ENCODE data around the gene GALM.
A peak's percentile ranks its signal among the peaks of the same experiment; 100 is the strongest.

GALM gene

DNA sequence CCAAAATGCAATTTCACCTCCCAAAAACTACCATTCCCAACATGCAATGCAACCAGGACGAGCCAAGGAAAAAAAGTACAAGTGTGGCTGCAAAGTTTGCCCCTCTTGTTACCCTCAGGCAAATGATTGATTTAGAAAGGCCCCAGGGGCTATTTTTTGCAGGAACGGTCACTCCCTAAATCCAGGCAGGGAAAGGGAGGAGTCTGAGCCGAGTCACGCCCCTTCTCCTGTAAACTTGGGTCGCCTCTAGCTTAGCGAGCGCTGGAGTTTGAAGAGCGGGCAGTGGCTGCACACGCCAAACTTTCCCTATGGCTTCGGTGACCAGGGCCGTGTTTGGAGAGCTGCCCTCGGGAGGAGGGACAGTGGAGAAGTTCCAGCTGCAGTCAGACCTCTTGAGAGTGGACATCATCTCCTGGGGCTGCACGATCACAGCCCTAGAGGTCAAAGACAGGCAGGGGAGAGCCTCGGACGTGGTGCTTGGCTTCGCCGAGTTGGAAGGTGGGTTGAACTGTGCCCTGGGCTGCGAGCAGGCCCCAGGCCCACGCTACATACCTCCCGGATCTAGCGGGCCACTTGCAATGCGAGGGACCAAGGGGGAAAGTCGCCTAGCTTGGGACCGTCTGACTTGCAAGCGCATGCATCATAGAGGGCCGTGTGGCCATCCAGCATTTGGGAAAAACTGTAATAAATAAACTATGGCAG is at the start of gene GALM:
Gene GALM, plus strand, starts transcription at position 261 of the 702 bp plus-strand sequence. Its CDS starts 48 bp downstream, at position 309.
- H3K79me2 ChIP-seq, result peaks cover 2% of the 10 kb centered on the region
- H3K27ac ChIP-seq, result peak within 1 kb of the TSS; percentile 62
- peaks cover 6% of the 10 kb centered on the region for H3K4me1 ChIP-seq
- TF ChIP-seq, protein P1, sequence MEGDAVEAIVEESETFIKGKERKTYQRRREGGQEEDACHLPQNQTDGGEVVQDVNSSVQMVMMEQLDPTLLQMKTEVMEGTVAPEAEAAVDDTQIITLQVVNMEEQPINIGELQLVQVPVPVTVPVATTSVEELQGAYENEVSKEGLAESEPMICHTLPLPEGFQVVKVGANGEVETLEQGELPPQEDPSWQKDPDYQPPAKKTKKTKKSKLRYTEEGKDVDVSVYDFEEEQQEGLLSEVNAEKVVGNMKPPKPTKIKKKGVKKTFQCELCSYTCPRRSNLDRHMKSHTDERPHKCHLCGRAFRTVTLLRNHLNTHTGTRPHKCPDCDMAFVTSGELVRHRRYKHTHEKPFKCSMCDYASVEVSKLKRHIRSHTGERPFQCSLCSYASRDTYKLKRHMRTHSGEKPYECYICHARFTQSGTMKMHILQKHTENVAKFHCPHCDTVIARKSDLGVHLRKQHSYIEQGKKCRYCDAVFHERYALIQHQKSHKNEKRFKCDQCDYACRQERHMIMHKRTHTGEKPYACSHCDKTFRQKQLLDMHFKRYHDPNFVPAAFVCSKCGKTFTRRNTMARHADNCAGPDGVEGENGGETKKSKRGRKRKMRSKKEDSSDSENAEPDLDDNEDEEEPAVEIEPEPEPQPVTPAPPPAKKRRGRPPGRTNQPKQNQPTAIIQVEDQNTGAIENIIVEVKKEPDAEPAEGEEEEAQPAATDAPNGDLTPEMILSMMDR (IDR thresholded peaks at IDR 0.05), result no peak
- H2AFZ ChIP-seq, result peak within 1 kb of the TSS; percentile 89
- H3K27me3 ChIP-seq (ENCODE audit: control insufficient read depth, insufficient read depth, low read length), result no peaks in the 10 kb centered on the region
- no peaks in the 10 kb centered on the region for H3K9me3 ChIP-seq (ENCODE audit: control insufficient read depth, low read length)
- H3K4me3 ChIP-seq (ENCODE audit: low read depth, low read length), result peak within 1 kb of the TSS; percentile 68
- H3K4me2 ChIP-seq (ENCODE audit: low read length), result peak within 1 kb of the TSS; percentile 67
- H3K9ac ChIP-seq, result no peak within 1 kb of the TSS
- H3K36me3 ChIP-seq (ENCODE audit: control insufficient read depth, insufficient read depth, low read length), result no peaks in the 10 kb centered on the region

DNA sequence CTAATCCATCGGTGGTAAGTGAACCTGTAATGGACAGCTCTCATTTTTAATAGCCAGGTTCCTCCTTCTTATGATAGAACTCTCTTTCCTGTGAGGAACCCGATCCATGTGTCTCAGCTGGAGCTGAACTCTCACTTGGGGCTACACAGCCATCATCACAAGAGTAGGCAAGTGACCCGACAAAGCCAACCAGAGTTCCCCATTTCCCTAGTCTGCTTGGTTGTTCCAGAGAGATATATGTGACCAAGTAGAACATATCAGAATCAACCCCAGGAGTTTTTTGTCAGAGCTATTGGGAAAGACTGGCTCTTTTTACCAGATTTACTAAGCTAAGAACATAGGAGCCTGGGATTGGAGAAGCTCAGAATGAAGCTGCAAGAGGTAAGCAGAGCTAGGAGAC is 48.6 kb upstream of the GALM start:
- no peak overlapping the region for H3K9ac ChIP-seq
- H3K27ac ChIP-seq, result no peak overlapping the region
- H3K4me2 ChIP-seq (ENCODE audit: low read length), result no peak overlapping the region
- H3K4me3 ChIP-seq (ENCODE audit: low read depth, low read length), result no peak overlapping the region
- TF ChIP-seq, protein P1 (IDR thresholded peaks at IDR 0.05), result no peak
- no peaks in the 10 kb centered on the region for H3K4me1 ChIP-seq
- H3K36me3 ChIP-seq (ENCODE audit: control insufficient read depth, insufficient read depth, low read length), result no peaks in the 10 kb centered on the region
- H3K9me3 ChIP-seq (ENCODE audit: control insufficient read depth, low read length), result no peaks in the 10 kb centered on the region
- H2AFZ ChIP-seq, result no peak overlapping the region
- H3K79me2 ChIP-seq, result no peaks in the 10 kb centered on the region
- H3K27me3 ChIP-seq (ENCODE audit: control insufficient read depth, insufficient read depth, low read length), result no peaks in the 10 kb centered on the region

DNA sequence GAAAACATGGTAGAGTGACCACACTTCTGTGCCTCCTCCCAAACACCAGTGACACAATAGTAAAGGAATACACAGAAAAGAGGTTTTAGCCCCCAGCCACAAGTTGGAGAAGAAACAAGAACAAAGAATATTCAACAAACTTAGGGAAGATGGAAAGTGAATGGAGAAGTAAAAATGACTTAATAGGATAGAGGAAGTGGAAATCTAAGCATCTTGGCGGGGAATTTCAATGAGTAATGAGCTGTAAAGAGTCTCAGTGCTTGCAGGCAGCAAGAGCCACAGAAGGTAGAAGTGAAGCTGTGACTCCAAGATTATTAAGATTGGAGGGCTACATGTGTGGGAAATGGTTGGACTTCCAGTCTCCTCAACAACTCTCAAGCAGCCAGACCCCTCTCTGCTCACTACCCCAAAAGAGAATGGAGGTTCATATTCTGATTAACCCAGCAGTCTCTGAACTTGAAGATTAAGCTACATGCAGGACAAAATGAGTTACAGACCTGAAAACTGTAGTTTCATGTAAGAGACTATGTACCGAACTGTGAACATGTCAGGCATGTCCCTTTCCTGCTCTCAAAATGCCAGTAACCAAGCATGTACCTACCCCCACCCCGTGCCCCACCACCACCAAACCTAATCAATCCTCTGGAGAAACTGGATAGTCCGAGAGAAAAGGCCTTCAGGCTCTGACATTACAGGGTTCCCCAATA is 46.3 kb upstream of the GALM start:
- Histone ChIP-seq H3K9me3 (ENCODE audit: control insufficient read depth, low read length) (no peaks in the 10 kb centered on the region), H3K36me3 (ENCODE audit: control insufficient read depth, insufficient read depth, low read length) (no peaks in the 10 kb centered on the region), H3K9ac (no peak overlapping the region), H2AFZ (no peak overlapping the region), H3K79me2 (no peaks in the 10 kb centered on the region), H3K4me2 (ENCODE audit: low read length) (no peak overlapping the region), H3K4me1 (no peaks in the 10 kb centered on the region), H3K4me3 (ENCODE audit: low read depth, low read length) (no peak overlapping the region), H3K27ac (no peak overlapping the region), H3K27me3 (ENCODE audit: control insufficient read depth, insufficient read depth, low read length) (no peaks in the 10 kb centered on the region)
- TF ChIP-seq, protein P1 (IDR thresholded peaks at IDR 0.05), result no peak

DNA sequence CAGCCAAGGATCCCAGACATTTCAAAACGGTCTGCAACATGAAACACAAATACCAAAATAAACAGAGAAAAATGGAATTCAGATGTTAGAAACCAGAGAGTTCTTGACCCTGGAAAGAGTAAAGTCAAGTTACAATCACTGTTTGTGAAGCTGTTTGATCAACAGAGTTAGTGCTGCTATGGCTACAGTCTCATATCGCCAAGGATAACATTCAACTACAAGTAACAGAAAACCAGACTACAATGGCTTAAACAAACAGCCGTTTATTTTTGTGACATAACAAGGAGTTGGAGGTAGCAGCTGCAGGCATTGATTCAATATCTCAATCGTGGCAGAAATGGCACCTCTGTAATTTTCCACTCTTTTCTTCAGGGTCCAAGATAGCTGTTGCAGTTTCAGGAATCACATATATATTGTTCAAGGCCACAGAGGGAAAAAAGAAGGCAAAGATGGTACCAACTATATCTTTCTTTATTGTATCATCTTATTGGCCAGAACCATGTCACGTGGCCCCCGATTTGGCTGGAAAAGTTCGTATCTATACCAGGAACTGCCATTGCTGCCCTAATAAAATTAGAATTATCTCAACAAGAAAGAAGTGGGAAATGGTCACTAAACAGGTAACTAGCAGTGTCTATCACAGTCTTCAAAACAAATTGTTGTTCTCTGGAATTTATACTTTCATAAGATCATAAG is 45.5 kb upstream of the GALM start:
- Histone ChIP-seq H3K4me3 (ENCODE audit: low read depth, low read length) (no peak overlapping the region), H2AFZ (peak overlapping the region; percentile 4), H3K4me2 (ENCODE audit: low read length) (no peak overlapping the region), H3K36me3 (ENCODE audit: control insufficient read depth, insufficient read depth, low read length) (no peaks in the 10 kb centered on the region), H3K9ac (no peak overlapping the region), H3K27ac (no peak overlapping the region), H3K27me3 (ENCODE audit: control insufficient read depth, insufficient read depth, low read length) (no peaks in the 10 kb centered on the region), H3K79me2 (no peaks in the 10 kb centered on the region), H3K9me3 (ENCODE audit: control insufficient read depth, low read length) (no peaks in the 10 kb centered on the region), H3K4me1 (no peaks in the 10 kb centered on the region)
- TF ChIP-seq, protein P1 (IDR thresholded peaks at IDR 0.05), result no peak

Data from parathyroid adenoma (tissue), 2 donors.